ENCODE results near the gene MIF.

DNA sequence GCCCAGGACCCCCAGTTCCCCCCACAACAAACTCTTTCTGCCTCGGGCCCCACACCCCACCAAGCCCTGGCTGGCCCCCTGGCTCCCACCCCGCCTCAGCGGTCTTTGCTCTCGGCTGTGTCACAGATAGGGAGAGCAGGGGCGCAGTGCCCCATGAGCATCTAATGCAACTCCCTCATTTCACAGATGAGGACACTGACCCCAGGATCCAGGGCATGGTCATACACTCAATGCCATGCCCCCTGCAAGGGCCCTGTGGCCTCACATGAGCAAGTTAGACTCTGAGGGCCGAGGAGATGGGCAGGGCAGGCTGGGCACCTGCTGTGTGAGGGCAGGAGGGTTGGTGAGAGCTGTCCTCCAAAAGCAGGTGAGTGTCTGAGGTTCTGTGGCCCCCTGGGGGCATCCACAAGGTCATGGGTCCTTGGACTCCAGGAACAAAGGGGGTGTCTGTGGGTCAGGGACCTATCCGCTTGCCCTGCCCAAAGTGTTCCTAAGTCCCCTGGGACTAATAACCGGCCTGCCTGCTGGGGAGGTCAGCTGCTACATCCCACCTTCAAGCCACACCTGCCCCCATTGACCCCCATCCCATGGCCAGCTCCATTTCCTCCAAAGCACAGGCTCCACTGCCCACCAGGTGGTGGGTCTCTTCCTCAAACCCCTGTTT, 2.5 kb downstream of the MIF start:
- TF ChIP-seq, protein P1, sequence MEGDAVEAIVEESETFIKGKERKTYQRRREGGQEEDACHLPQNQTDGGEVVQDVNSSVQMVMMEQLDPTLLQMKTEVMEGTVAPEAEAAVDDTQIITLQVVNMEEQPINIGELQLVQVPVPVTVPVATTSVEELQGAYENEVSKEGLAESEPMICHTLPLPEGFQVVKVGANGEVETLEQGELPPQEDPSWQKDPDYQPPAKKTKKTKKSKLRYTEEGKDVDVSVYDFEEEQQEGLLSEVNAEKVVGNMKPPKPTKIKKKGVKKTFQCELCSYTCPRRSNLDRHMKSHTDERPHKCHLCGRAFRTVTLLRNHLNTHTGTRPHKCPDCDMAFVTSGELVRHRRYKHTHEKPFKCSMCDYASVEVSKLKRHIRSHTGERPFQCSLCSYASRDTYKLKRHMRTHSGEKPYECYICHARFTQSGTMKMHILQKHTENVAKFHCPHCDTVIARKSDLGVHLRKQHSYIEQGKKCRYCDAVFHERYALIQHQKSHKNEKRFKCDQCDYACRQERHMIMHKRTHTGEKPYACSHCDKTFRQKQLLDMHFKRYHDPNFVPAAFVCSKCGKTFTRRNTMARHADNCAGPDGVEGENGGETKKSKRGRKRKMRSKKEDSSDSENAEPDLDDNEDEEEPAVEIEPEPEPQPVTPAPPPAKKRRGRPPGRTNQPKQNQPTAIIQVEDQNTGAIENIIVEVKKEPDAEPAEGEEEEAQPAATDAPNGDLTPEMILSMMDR (IDR thresholded peaks at IDR 0.05) = no peak
- no peak for TF ChIP-seq POLR2A (IDR thresholded peaks at IDR 0.05)
